Upper lobe of left lung (tissue), 4 donors: Measurements from ENCODE around the gene CCNQ.

ENCODE experiments used
- EP300 ChIP-seq, 4 donors: sonication (generic); formaldehyde crosslinking; IDR thresholded peaks; one replicate each; pipeline ENCODE4 v1.5.1; 2017; ENCODE audit warnings: antibody characterized with exemption in 4 of 4, control low read depth in 2 of 4
- POLR2A ChIP-seq, 4 donors: fragments of 450-650 bp; IDR thresholded peaks; one replicate each; pipeline ENCODE4 v1.5.1; 2016 to 2017; ENCODE audit warnings: antibody characterized with exemption in 4 of 4, mild to moderate bottlenecking in 2 of 4
- TF ChIP-seq, protein P1 (sequence below), 6 experiments: fragments of 450-650 bp in 4 of 6; fragments of 200-600 bp in 2 of 6; sonication (generic) in 2 of 6; IDR thresholded peaks; one replicate each; pipeline ENCODE4 v1.5.1; 2016 to 2019; ENCODE audit warnings: antibody characterized with exemption in 6 of 6

DNA sequence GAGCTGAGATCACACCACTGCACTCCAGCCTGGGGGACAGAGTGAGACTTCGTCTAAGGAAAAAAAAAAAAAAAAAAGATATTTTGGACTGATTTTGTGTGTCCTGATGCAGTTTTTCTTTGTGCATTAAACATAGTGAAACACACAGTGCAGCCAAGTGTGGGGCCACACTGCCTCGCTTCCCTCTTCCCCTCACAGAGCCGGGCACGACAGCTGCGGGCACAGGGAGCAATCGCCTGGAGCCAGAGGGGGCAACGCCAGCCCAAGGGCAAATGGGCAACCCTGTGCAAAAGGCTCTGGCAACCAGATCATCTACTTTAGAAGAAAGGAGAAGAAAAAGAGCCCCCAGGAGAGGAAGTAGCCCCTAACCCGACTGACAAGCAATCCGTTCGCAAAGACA is 13.5 kb upstream of the CCNQ start:
- TF ChIP-seq, protein P1, sequence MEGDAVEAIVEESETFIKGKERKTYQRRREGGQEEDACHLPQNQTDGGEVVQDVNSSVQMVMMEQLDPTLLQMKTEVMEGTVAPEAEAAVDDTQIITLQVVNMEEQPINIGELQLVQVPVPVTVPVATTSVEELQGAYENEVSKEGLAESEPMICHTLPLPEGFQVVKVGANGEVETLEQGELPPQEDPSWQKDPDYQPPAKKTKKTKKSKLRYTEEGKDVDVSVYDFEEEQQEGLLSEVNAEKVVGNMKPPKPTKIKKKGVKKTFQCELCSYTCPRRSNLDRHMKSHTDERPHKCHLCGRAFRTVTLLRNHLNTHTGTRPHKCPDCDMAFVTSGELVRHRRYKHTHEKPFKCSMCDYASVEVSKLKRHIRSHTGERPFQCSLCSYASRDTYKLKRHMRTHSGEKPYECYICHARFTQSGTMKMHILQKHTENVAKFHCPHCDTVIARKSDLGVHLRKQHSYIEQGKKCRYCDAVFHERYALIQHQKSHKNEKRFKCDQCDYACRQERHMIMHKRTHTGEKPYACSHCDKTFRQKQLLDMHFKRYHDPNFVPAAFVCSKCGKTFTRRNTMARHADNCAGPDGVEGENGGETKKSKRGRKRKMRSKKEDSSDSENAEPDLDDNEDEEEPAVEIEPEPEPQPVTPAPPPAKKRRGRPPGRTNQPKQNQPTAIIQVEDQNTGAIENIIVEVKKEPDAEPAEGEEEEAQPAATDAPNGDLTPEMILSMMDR (IDR thresholded peaks at IDR 0.05), result no peak
- TF ChIP-seq EP300 (IDR thresholded peaks at IDR 0.05), result no peak
- no peak for TF ChIP-seq POLR2A (IDR thresholded peaks at IDR 0.05)
